Umbilical cord (tissue), 2 donors: ENCODE results near the gene LRP1-AS. TPM values are rescaled to one million over a fixed set of nuclear protein-coding genes. Genes with fewer than 3 reads are reported as not detected.

Experiments
- DNase-seq: peaks from one replicate; pipeline ENCODE4 v3.0.0-alpha.2; 2015; ENCODE audit warnings: low spot score
- total RNA-seq: library from RNA; depleted of rRNA; stranded (reverse); fragments of >200 nt; gene quantifications from one replicate; pipeline ENCODE4 v1.2.3, GENCODE V29; 2014; ENCODE audit warnings: low replicate concordance; ENCODE audit not compliant: insufficient read depth

The LRP1-AS gene
- total RNA-seq, 1 donor from 2014 or later: 1.2 TPM

DNA sequence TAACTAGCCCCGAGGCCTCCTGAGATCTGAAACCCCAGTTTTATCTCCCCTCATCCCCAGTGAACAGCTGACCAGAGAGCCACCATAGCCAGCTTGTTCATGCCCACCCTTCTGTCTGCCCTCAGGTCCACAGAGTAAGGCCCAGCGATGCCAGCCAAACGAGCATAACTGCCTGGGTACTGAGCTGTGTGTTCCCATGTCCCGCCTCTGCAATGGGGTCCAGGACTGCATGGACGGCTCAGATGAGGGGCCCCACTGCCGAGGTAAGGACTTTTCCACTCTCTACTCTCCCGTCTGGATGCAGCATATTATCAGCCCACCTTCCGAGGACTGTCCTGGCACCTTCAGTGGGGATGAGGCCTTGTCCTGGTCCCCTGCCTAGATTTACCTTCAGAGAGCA lies 6.2 kb downstream of the LRP1-AS start:
- DNase-seq: no peak

DNA sequence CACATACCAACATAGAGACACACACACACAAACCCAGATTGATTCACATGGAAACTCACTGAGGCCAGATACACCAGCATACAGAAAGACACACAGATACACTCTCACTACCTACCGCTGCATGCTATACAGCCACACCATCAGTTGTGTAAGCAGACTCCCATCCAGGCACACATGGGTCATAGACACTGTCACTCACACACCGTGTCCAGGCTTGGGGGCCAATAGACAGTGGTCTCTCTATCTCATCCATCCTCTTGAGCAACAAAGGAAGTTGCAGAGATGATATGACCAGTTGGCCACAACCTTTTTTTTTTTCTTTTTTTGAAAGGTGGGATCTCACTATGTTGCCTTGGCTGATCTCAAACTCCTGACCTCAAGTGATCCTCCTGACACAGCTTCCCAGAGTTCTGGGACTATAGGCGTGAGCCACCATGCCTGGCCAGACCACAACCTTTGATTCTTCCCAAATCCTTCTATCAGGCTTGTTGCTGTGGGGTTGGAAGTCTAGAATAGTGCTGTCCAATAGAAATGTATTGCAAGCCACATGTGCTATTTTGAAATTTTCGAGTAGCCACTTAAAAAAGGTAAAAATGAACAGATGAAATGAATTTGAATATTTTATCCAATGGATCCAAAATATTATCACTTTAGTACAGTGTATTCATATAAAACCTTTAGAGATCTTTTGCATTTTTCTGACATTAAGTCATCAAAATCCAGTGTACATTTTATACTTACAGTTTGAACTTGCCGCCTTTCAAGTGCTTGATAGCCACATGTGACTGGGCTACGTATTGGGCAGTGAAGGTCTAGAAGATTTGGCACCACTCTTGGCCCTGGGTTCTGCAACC lies 7.4 kb downstream of the LRP1-AS start:
- no peak for DNase-seq

DNA sequence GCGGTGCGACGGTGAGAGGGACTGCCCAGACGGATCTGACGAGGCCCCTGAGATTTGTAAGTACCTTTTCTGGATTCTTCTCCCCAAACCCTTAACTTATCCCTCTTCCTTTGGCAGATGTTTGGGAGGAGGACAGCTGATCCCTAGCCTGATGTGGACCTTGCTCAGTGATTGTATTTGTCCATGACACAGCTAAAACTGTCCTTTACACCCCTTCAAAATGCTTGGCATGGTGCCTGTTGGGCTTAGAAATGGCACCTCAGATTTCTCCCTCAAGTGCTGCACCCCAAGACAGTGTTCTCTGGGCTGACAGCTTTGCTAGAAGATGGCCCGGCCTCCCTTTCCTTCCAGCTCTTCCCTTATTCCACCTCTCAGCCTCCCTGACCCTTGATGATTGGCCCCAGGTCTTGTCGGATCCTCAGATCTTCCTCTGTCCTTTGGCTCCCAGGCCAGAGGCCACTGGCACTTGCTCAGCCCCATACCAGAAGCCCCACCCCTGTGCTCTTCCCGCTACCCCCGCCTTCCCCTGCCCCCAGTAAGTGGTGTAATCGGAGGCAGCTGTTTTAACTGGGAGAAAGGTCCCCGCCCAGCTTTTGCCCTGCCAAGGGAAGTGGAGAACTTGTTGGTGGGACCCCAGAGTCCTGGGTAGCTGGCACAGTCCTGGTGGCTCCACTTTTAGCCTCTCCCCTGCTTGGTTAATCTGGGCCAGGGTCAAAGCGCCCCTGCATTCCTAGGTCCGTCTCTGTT lies 8.7 kb downstream of the LRP1-AS start:
- DNase-seq: no peak

DNA sequence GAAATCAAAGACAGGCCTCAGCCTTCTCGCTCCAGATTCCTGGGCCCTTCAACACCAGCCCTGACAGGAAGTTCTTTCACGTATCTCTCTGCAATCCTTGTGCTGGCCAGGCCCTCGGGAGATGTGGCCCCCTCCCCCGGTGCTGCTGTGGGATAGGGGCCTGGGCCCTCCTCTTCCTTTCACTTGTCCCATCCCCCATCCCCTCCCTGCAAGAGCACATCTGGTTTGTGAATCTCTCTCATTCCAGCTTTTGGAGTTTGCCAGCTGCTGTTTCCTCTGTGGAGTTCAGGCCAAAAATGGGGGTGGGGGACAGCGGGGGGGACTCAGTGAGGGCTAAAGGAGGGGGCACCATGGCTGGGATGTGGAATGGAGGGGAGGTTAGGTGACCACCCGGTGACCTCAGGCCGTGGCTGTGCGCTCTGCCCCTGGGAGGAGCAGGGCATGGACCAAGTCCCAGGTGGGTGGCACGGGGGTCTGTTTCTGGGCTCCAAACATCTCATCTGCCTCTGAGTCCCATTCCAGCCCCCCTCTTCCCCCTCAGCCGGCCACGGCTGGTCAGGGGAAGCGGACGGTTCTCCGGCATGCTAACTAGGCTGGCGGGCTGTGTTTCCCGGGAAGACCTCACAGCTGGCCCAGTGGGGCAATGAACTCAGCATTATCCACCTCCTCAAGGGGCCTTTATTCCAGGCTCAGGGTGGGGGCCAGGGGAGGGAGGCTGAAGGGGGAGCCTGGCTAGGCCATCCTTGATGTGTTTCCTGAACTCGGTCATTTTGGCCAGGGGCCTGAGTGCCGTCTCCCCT lies 11.7 kb downstream of the LRP1-AS start:
- DNase-seq: peak; percentile 73

DNA sequence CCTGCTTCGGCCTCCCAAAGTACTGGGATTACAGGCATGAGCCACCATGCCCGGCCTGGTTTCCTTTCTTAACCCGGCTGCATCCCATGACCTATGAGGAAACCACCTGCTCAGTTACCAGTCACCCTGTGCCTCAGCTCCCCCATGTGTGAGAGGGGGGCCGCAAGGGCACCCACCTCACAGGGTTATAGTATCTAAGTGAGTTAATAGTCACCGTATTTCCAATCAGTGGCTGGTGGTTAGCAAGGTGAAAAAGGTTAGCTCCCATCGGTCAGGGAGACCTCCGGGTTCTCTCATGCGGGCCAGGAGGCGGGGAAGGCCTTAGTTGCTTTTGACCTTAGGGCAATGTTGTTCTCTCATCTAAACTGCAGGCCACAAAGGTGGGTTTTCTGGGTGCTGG lies 12.5 kb downstream of the LRP1-AS start:
- no peak for DNase-seq

GRCh38 chr12:57133916-57134315 lies 13.5 kb downstream of the LRP1-AS start:
- no peak for DNase-seq

DNA sequence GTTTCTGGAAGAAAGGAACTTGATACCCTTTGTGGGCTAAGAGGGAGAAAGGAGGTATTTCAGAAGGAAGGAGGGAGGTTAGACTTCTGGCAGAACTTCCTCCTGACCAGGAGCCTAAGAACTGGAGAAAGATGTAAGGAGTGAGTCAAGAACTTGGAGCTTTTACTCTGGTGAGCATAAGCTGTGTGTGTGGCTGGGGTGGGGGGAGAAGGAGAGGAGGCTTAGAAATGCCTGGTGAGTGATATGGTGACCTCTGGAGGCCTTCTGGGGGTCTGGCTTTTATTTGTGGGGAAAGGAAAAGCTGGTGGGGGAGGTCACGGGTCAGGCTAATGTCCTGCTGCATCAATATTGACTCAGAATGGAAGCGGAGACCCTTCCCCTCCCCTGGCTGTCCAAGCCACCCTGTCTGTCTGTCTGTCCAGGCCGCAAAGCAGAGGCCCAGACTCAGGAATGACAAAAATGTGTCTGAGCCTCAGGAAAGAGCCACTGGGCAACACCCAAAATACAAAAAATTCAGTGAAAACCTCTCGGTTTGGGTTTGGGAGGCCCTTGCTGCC lies 14.3 kb downstream of the LRP1-AS start:
- peak; percentile 70 for DNase-seq

DNA sequence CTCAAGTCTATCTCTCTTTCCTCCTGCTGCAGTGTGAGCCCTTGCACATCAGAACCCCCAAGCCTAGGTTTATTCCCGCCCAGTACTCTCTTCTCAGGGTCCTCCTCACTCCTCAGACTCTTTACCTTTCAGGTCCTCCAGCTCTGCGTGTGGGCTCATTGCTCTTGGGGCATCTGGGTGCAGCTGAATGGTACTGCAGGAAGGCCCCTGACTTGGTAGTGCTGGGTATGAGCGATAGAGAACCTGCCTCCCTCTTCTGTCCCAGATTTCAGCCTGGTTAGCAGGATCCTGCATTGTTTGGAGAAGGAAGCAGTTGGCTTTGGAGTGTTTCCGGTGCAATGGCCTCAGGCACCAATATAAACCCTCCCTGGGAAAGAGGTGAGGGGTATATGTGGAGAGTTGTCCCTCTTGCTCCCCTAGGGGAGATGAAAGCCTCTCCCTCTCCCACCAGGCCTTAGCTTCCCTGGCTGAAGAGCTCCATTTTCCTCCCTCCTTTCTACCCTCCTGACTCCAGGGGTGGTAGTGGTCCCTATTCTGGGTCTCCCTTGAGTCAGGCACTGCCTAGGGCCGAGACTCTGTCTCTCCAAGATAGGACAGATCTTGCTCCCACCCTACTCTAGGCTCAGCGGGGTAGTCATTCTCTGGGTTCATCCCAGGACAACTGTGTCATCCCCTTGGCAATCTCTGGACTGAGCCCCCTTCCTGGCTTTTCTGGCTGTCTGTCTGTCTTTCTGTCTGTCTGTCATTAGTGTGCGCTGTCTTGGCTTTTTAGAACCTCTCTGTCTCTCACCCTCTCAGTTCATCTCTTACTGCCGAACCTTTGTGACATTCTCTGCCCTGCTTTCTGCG lies 15.3 kb downstream of the LRP1-AS start:
- no peak for DNase-seq

DNA sequence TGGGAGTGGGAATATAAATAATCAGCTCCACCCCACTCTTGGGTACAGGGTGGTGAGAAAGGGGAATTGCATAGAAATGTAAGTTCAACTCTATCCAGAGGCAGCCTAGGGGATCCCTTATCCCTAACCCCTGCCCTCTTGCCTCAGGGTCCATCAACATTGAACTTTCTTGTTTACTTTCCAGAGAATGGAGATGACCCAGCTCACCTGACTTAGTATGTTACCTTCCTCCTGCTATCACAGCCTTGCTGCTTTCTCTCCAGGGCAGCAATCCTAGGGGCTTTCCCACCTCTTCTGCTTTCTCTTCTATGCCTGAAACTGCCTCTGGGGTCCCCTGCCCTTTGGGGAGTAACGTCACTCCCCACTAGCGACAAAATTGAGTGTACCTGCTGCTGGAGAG lies 16.5 kb downstream of the LRP1-AS start:
- no peak for DNase-seq

DNA sequence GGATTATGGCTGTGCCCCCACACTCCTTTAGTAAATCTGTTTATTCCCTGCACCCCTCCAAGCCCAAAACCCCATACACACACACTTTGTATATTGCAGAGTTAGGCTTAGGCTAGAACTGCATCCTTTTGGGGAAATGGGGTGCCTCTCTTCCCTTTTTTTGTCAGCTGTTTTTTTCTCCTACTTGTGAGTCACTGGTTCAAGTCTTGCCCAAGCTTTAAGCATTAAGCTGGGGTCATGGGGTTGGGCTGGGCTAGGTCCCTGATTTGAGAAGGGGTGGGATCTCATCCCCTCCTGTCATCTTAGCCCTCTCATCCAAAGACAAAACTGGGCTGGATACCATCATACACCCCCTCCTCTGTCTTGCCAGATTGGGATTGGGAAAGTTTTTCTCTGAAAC lies 17.5 kb downstream of the LRP1-AS start:
- DNase-seq: peak; percentile 59

GRCh38 chr12:57129321-57129842 lies 18.0 kb downstream of the LRP1-AS start:
- DNase-seq: peak; percentile 63

DNA sequence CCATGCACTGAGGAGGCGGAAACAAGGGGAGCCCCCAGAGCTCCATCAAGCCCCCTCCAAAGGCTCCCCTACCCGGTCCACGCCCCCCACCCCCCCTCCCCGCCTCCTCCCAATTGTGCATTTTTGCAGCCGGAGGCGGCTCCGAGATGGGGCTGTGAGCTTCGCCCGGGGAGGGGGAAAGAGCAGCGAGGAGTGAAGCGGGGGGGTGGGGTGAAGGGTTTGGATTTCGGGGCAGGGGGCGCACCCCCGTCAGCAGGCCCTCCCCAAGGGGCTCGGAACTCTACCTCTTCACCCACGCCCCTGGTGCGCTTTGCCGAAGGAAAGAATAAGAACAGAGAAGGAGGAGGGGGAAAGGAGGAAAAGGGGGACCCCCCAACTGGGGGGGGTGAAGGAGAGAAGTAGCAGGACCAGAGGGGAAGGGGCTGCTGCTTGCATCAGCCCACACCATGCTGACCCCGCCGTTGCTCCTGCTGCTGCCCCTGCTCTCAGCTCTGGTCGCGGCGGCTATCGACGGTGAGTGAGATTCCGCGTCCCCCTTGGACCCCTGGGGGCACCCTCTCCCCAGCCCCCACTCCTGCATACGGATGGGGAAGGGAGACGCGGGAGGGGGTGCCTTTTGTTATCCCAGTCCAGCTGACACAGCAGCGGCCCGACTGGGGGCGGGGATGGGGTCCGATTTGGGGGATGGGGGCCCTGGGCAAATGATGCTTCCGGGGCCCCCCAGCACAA lies 18.7 kb downstream of the LRP1-AS start:
- no peak for DNase-seq

DNA sequence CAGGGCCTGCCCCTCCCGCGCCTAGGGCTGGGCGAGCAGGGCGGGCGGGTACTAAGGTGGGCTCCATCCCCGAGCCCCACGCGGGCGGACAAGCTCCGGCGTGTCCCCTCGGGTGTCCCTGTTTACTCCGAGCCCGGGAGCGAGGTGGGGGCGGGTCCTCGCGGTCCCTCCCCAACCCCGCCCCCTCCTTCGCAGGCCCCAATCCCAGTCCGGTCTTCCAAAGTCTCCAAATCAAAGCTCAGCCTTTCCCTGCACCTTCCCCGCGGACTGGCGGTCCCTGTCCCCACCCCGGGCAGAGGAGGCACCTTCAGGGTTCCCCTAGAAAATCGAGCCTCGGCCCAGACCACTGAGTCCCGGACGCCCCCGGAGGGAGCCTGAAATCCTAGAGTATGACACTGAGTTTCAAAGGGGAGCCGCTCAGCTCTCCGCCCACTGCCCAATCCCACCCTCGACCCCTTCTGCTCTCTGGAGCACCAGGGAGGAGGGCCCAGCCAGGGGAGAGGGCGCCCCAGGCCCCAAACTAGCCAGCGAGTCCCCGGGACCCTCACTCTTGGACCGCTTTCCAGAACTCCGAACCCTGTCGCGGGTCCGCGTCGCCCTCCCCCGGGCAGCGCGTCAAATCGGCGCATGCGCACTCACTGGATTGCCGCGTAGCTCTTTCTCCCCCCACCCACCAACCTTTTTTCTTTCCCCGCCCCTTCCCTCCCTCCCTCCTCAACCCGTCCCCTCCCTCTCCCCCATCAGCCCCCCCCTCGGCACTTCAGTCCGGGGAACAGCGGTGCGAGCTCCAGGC lies 19.5 kb downstream of the LRP1-AS start, which contains the start of gene LRP1:
Gene LRP1 (plus strand): TSS at position 758 of the 793 bp plus-strand sequence. CDS start 482 bp downstream, outside the sequence.
- DNase-seq: peak; percentile 92

GRCh38 chr12:57127101-57127725 lies 20.2 kb downstream of the LRP1-AS start:
- peak; percentile 58 for DNase-seq

- no peak for DNase-seq
Observed at GRCh38 chr12:57126561-57126960, 20.9 kb downstream of the LRP1-AS start.

- no peak for DNase-seq
Observed at GRCh38 chr12:57126061-57126460, 21.4 kb downstream of the LRP1-AS start.

- peak; percentile 85 for DNase-seq
Observed at GRCh38 chr12:57124261-57124877, 23.1 kb downstream of the LRP1-AS start.

DNA sequence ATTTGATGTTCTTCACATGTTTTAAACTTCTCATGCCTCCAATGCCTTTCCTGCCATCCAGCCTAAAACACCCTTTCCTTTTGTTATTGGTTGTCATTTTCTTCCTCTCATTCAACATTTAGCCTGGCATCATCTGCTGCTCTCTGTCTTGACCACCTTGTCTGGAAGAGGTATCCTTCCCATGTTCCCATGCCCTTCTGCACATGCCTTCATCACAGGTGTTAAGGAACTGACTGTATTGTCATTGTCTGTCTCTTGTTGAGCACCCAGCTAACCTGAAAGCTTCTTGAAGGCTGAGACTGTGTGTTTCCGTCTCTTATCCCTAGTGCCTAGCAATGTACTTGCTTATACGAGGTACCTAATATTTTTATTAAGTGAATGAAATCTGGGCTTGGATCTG lies 23.6 kb downstream of the LRP1-AS start:
- DNase-seq: no peak
